Uterus (tissue), 4 donors: ENCODE measurements around the gene EEA1. TPM values are rescaled to one million over a fixed set of nuclear protein-coding genes. Genes with fewer than 3 reads are reported as not detected.

Experiments used
- DNase-seq, 2 donors: peaks; one replicate each; pipeline ENCODE4 v3.0.0-alpha.2; 2019 to 2020
- H3K27ac ChIP-seq, 2 donors: fragments of 200-600 bp; sonication (generic); 1 replicate in 1 of 2; 2 replicates in 1 of 2; pipeline ENCODE4 v1.5.1; 2016 to 2018
- H3K27me3 ChIP-seq, 2 donors: fragments of 200-600 bp; sonication (generic); one replicate each; pipeline ENCODE4 v1.5.1; 2018 to 2019; ENCODE audit warnings: control low read depth in 1 of 2
- H3K36me3 ChIP-seq, 2 donors: fragments of 200-600 bp; sonication (generic); one replicate each; pipeline ENCODE4 v1.5.1; 2019; ENCODE audit warnings: control low read depth in 1 of 2
- H3K4me1 ChIP-seq, 2 donors: fragments of 200-600 bp; sonication (generic); one replicate each; pipeline ENCODE4 v1.5.1; 2018 to 2019; ENCODE audit warnings: control low read depth in 1 of 2
- H3K4me3 ChIP-seq, 2 donors: fragments of 200-600 bp; sonication (generic); 1 replicate in 1 of 2; 2 replicates in 1 of 2; pipeline ENCODE4 v1.5.1; 2018 to 2019; ENCODE audit warnings: mild to moderate bottlenecking in 1 of 2
- H3K9me3 ChIP-seq, 2 donors: fragments of 200-600 bp; sonication (generic); one replicate each; pipeline ENCODE4 v1.5.1; 2019; ENCODE audit warnings: control low read depth in 1 of 2
- POLR2A ChIP-seq, 2 donors: fragments of 450-650 bp; IDR thresholded peaks; one replicate each; pipeline ENCODE4 v1.6.1; 2016; ENCODE audit warnings: antibody characterized with exemption in 2 of 2, mild to moderate bottlenecking in 1 of 2, moderate library complexity in 1 of 2
- intact Hi-C: fragments of 100-400 bp; cut with DNase I; formaldehyde crosslinking; loops from one replicate; pipeline ENCODE4 v1.15.1; 2023; ENCODE audit warnings: low total_unique reads
- total RNA-seq, 4 donors: library from RNA; depleted of rRNA in 3 of 4; stranded (reverse); fragments of >200 nt in 3 of 4; gene quantifications; one replicate each; pipeline versions ENCODE4 v1.1.0 to v1.2.4, GENCODE V29; 2014 to 2023
- TF ChIP-seq, protein P1 (sequence below), 4 experiments: fragments of 200-600 bp in 2 of 4; fragments of 450-650 bp in 2 of 4; sonication (generic) in 2 of 4; IDR thresholded peaks; one replicate each; pipeline ENCODE4 v1.5.1; 2016 to 2019; ENCODE audit warnings: antibody characterized with exemption in 4 of 4, mild to moderate bottlenecking in 2 of 4, moderate library complexity in 1 of 4
- donor health status: DM: yes; HTN: yes; CAD: no.

The EEA1 gene
- total RNA-seq, 4 donors from 2014 or later: 15.4 to 53.0 (median 31.6) TPM

DNA sequence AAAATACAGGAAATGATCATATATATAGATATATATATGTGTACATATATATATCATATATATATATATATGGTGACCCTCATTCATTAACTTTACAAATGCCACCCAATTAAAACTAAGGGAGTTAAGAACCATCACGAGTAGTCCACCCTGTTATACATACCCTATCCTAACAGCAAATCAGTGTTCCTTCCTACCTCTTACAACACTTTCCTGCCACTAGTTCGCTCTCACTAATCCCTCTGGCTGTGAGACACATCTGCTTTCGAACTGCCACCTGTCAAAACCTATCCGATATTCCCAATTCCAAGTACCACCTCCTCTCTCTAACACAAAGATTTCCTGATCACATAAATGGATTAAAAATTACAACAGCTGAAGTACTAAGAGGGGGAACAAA, 100.5 kb downstream of the EEA1 start:
- intact Hi-C loops: no loop called here
- no peak overlapping the region for H3K27ac ChIP-seq
- H3K36me3 ChIP-seq: no peaks in the 10 kb centered on the region

DNA sequence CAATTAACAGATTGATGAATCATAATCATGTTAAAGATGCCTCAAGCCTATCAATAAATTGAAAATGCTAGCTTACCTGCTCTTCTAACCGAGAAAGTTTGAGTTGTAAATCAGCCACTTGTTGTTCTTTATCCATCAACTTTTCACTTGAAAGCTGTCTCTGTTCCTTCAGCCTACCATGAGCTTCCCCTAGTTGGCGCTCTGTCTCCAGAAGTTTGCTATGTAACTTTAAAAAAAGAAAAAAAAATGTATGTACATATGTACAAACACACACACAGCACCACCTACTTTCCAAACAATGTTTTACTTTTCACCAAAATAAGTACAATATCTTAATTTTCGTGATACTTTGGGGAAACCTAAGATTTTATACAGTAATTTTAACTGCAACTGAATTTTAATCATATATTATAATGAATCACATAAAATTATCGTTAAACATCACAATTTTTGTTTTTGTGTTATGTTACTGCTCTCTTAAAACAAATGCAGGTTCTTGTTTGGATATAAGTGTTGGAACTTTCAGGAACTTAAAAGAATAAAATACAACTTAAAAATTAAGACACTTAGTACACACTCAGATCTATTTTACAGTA, 101.2 kb downstream of the EEA1 start:
- H3K4me1 ChIP-seq: no peaks in the 10 kb centered on the region
- no peaks in the 10 kb centered on the region for H3K9me3 ChIP-seq
- no peak overlapping the region for H3K27ac ChIP-seq
- H3K27me3 ChIP-seq: no peaks in the 10 kb centered on the region
- DNase-seq: no peak
- no peaks in the 10 kb centered on the region for H3K36me3 ChIP-seq
- TF ChIP-seq POLR2A (IDR thresholded peaks at IDR 0.05): no peak
- TF ChIP-seq, protein P1, sequence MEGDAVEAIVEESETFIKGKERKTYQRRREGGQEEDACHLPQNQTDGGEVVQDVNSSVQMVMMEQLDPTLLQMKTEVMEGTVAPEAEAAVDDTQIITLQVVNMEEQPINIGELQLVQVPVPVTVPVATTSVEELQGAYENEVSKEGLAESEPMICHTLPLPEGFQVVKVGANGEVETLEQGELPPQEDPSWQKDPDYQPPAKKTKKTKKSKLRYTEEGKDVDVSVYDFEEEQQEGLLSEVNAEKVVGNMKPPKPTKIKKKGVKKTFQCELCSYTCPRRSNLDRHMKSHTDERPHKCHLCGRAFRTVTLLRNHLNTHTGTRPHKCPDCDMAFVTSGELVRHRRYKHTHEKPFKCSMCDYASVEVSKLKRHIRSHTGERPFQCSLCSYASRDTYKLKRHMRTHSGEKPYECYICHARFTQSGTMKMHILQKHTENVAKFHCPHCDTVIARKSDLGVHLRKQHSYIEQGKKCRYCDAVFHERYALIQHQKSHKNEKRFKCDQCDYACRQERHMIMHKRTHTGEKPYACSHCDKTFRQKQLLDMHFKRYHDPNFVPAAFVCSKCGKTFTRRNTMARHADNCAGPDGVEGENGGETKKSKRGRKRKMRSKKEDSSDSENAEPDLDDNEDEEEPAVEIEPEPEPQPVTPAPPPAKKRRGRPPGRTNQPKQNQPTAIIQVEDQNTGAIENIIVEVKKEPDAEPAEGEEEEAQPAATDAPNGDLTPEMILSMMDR (IDR thresholded peaks at IDR 0.05): peak in 2 of 4 experiments; percentile 15 to 32
- no peak overlapping the region for H3K4me3 ChIP-seq
- intact Hi-C loops: no loop called here

More for the DNA sequence above, 100.5 kb downstream of the EEA1 start:
- no peak for DNase-seq
- no peaks in the 10 kb centered on the region for H3K9me3 ChIP-seq
- TF ChIP-seq, protein P1 (IDR thresholded peaks at IDR 0.05): no peak
- TF ChIP-seq POLR2A (IDR thresholded peaks at IDR 0.05): no peak
- no peak overlapping the region for H3K4me3 ChIP-seq
- no peaks in the 10 kb centered on the region for H3K4me1 ChIP-seq
- H3K27me3 ChIP-seq: no peaks in the 10 kb centered on the region

DNA sequence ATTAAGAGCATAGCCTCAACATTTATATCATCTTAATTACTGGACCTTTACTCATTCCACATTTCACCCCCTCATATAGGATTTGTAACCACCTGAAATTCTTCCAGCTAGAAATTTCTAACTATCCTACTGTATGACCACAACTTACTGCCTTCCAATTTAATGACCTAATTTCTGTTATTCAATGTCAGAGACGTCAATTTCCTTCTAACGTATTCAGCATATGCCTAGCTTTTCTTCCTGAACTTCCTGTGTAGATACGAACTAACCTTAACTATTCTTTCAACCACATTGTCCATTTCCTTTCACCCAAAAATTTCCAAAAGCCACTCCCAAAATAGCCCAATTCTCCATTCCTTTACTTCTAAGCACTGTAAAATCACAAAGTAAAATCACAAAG, 108.0 kb downstream of the EEA1 start:
- H3K9me3 ChIP-seq: no peaks in the 10 kb centered on the region
- H3K36me3 ChIP-seq: no peaks in the 10 kb centered on the region
- DNase-seq: no peak
- no peaks in the 10 kb centered on the region for H3K27me3 ChIP-seq
- H3K4me3 ChIP-seq: no peak overlapping the region
- no peak overlapping the region for H3K27ac ChIP-seq
- no peaks in the 10 kb centered on the region for H3K4me1 ChIP-seq
- intact Hi-C loops: no loop called here
- TF ChIP-seq POLR2A (IDR thresholded peaks at IDR 0.05): no peak
- TF ChIP-seq, protein P1 (IDR thresholded peaks at IDR 0.05): no peak

DNA sequence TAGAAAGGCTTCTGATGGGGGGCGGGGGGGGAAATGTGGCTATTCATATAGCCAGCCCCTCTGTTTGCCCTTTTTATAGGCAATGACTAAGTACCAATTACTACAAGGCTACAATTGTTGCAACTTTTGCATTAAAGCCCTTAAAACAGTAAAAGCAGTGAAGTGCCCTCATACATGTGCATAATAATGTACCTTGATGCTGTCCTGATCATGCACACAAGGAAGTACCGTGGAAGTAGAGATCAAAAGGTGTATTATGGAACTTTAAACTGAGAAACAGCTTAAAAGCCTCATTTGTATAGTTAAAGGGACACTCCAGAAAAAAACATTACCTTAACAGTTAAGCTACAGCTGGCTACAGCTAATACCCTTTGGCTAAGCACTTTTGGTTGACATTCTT, 114.5 kb downstream of the EEA1 start:
- Histone ChIP-seq H3K4me3 (no peak overlapping the region), H3K36me3 (no peaks in the 10 kb centered on the region), H3K9me3 (no peaks in the 10 kb centered on the region), H3K27me3 (no peaks in the 10 kb centered on the region), H3K27ac (no peak overlapping the region), H3K4me1 (no peaks in the 10 kb centered on the region)
- intact Hi-C loops: no loop called here
- TF ChIP-seq, protein P1 (IDR thresholded peaks at IDR 0.05): no peak
- no peak for TF ChIP-seq POLR2A (IDR thresholded peaks at IDR 0.05)
- DNase-seq: no peak

DNA sequence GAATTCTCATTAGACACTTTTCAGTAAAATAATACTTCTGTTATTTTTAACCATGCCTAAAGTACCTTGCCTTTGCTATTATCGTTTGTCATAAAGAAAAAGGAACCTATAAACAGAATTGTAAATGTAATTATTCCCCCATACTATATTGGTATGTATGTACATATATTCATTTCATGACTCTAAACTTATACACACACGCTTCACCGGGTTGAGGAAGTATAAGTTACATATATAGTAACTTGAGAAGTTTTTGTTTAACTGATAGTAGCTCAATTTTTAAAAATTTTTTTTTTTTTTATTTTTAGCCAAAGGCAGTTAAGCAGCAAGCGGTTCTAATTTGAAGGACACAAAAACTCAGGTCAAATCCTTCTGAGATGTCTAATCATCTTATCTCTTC, 118.7 kb downstream of the EEA1 start:
- H3K27ac ChIP-seq: no peak overlapping the region
- no peak overlapping the region for H3K4me3 ChIP-seq
- no peaks in the 10 kb centered on the region for H3K36me3 ChIP-seq
- TF ChIP-seq, protein P1 (IDR thresholded peaks at IDR 0.05): no peak
- TF ChIP-seq POLR2A (IDR thresholded peaks at IDR 0.05): no peak
- H3K27me3 ChIP-seq: no peaks in the 10 kb centered on the region
- intact Hi-C loops: no loop called here
- no peaks in the 10 kb centered on the region for H3K4me1 ChIP-seq
- no peak for DNase-seq
- H3K9me3 ChIP-seq: no peaks in the 10 kb centered on the region
